ENCODE measurements around the gene FAM20A. TPM values are rescaled to one million over a fixed set of nuclear protein-coding genes. Genes with fewer than 3 reads are reported as not detected.

FAM20A gene
- total and polyA plus RNA-seq, 9 of the 15 experiments (the other 6 are each of a cell fraction or from before 2014, with no cell fraction given), result 0.07 TPM; not detected in 8

DNA sequence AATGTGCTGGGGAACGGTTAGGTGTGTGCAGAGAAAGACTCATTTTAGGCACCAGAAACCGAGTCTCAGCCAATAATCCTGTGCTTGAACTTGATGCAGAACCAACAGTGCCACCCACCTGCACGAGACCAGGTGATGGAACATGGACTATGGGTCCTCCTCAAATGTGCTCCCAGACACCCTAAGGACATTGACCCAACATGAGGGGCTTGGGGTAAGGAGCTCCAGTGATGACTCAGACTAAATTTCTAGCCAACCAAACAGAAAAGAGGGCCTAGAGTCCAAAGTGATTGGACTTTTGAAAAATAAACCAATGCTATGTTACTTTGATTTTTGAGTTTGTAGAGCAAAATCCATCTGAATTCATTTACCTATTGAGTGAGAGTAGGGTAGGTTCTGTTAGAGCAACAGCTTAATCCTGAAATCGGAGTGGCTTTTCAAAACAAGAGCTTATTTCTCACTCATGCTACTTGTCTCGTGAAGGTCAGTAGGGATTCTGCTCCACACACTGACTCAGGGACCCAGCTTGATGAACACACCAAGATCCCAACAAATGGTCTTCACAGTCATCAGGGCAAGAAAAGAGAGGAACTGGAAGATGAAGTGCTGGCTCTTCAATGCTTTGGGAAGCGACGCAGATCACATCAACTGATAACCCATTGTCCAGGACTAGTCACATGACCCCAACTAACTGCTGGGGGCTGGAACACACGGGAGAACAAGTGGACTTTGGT lies 21.8 kb downstream of the FAM20A start:
- Histone ChIP-seq H3K4me2 (ENCODE audit: insufficient read depth, low read length) (no peak overlapping the region), H3K79me2 (ENCODE audit: control insufficient read depth, insufficient read depth, low read length) (no peaks in the 10 kb centered on the region), H2AFZ (ENCODE audit: low read depth, low read length) (no peak overlapping the region), H3K4me3 (no peak overlapping the region), H3K27me3 (ENCODE audit: control insufficient read depth in 2 of 2, insufficient read depth in 2 of 2, low read length in 2 of 2) (peaks cover 12 to 28% of the 10 kb centered on the region in 2 experiments; a peak in 4 of 5 replicates), H3K36me3 (ENCODE audit: control insufficient read depth, insufficient read depth, low read length) (no peaks in the 10 kb centered on the region), H3K27ac (ENCODE audit: extremely low read depth, low read depth, low read length) (no peak overlapping the region), H3K4me1 (replicated peaks in 1 of 2; ENCODE audit: control insufficient read depth in 2 of 2, insufficient read depth in 2 of 2, low read length in 2 of 2) (no peaks in the 10 kb centered on the region), H4K20me1 (replicated peaks; ENCODE audit: control insufficient read depth, insufficient read depth, low read length) (no peaks in the 10 kb centered on the region), H3K9me1 (ENCODE audit: control insufficient read depth, insufficient read depth, low read length) (no peaks in the 10 kb centered on the region), H3K9ac (ENCODE audit: insufficient read depth in 1 of 2, low read depth in 2 of 2, low read length in 2 of 2) (no peak overlapping the region), H3K9me3 (replicated peaks; ENCODE audit: control insufficient read depth, insufficient read depth, low read depth, low read length) (no peaks in the 10 kb centered on the region; the same call in 1 of the 2 replicates)
- WGBS (ENCODE audit: insufficient coverage, low coverage, missing lambda C conversion rate), result under 1% methylated on average over 8 of the region's 8 CpGs
- no peak for DNase-seq (ENCODE audit: extremely low read depth in 1 of 4, low spot score in 3 of 4)
- TF ChIP-seq, protein P1, sequence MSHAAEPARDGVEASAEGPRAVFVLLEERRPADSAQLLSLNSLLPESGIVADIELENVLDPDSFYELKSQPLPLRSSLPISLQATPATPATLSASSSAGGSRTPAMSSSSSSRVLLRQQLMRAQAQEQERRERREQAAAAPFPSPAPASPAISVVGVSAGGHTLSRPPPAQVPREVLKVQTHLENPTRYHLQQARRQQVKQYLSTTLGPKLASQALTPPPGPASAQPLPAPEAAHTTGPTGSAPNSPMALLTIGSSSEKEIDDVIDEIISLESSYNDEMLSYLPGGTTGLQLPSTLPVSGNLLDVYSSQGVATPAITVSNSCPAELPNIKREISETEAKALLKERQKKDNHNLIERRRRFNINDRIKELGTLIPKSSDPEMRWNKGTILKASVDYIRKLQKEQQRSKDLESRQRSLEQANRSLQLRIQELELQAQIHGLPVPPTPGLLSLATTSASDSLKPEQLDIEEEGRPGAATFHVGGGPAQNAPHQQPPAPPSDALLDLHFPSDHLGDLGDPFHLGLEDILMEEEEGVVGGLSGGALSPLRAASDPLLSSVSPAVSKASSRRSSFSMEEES (CRISPR knock-in tag; IDR thresholded peaks at IDR 0.05), result peak; percentile 72
- TF ChIP-seq MYBL2 (IDR thresholded peaks at IDR 0.05; ENCODE audit: low read depth), result no peak
- TF ChIP-seq MYBL2 (CRISPR knock-in tag; IDR thresholded peaks at IDR 0.05; ENCODE audit: borderline replicate concordance), result no peak
- in situ Hi-C loops (cut with MboI), result no loop called here
- no peak for FAIRE-seq
- CTCF ChIA-PET (ENCODE audit: low intra/inter-chr PET ratio), result no interaction called here
- intact Hi-C loops (cut with micrococcal nuclease), result no loop called here
- POLR2A ChIA-PET, result interaction anchor here (1.4 kb wide), 1 partner anchor 11 kb away, joined by 3 read pairs; no protein-coding TSS in a partner anchor
- BruUV-seq (replicated peaks), result no TSS peak
- no peak for ATAC-seq

Measured in K562 (cell line).